HepG2 (cell line): Measurements from ENCODE around the gene STK32B. TPM values are rescaled to one million over a fixed set of nuclear protein-coding genes. Genes with fewer than 3 reads are reported as not detected.
A peak's percentile ranks its signal among the peaks of the same experiment; 100 is the strongest.

Experiments
- GATAD2A ChIP-seq: IDR thresholded peaks from 2 replicates; pipeline ENCODE4 v1.6.1; 2016
- HOXA9 ChIP-seq: sonication (generic); formaldehyde crosslinking; IDR thresholded peaks from 2 replicates; pipeline ENCODE4 v1.8.1; 2022; ENCODE audit warnings: missing genetic modification reagents, mild to moderate bottlenecking, moderate library complexity, borderline replicate concordance
- KLF12 ChIP-seq: sonication (generic); formaldehyde crosslinking; IDR thresholded peaks from 2 replicates; pipeline ENCODE4 v1.4.0; 2020; ENCODE audit warnings: missing genetic modification reagents, borderline replicate concordance
- KMT2B ChIP-seq: IDR thresholded peaks from 2 replicates; pipeline ENCODE4 v1.6.1; 2016; ENCODE audit warnings: missing genetic modification reagents, missing compliant biosample characterization
- NFKB2 ChIP-seq: sonication (generic); formaldehyde crosslinking; IDR thresholded peaks from 2 replicates; pipeline ENCODE4 v1.4.0; 2020; ENCODE audit warnings: missing genetic modification reagents, borderline replicate concordance
- PCBP1 ChIP-seq: fragments of 200-400 bp; formaldehyde crosslinking; IDR thresholded peaks from 2 replicates; pipeline ENCODE4 v1.6.1; 2017; ENCODE audit warnings: mild to moderate bottlenecking, low read depth, low read length, borderline replicate concordance
- PRPF4 ChIP-seq: fragments of 200-400 bp; formaldehyde crosslinking; IDR thresholded peaks from 2 replicates; pipeline ENCODE4 v1.6.1; 2016; ENCODE audit warnings: low read length, low read depth; ENCODE audit not compliant: poor library complexity, severe bottlenecking
- SIN3B ChIP-seq: fragments of 150-350 bp; IDR thresholded peaks from 2 replicates; pipeline ENCODE4 v1.6.1; 2014; ENCODE audit warnings: low read length
- TCF7 ChIP-seq: sonication (generic); IDR thresholded peaks from 2 replicates; pipeline ENCODE4 v1.6.1; 2016; ENCODE audit warnings: antibody characterized with exemption, low read depth
- ZNF160 ChIP-seq: sonication (generic); formaldehyde crosslinking; IDR thresholded peaks from 2 replicates; pipeline ENCODE4 v1.8.0; 2022; ENCODE audit warnings: mild to moderate bottlenecking, inconsistent platforms, missing genetic modification reagents
- ZNF383 ChIP-seq: sonication (generic); formaldehyde crosslinking; IDR thresholded peaks from 2 replicates; pipeline ENCODE4 v1.4.0; 2020; ENCODE audit warnings: missing genetic modification reagents, mild to moderate bottlenecking, borderline replicate concordance
- ZNF644 ChIP-seq: IDR thresholded peaks from 2 replicates; pipeline ENCODE4 v1.6.1; 2016; ENCODE audit warnings: low read depth
- ZNF652 ChIP-seq: IDR thresholded peaks from 2 replicates; pipeline ENCODE4 v1.6.1; 2016; ENCODE audit warnings: low read depth, borderline replicate concordance
- ZNF782 ChIP-seq: sonication (generic); formaldehyde crosslinking; IDR thresholded peaks from 2 replicates; pipeline ENCODE4 v1.4.0; 2020; ENCODE audit warnings: missing genetic modification reagents, mild to moderate bottlenecking, borderline replicate concordance
- ZNF788 ChIP-seq: sonication (generic); formaldehyde crosslinking; IDR thresholded peaks from 2 replicates; pipeline ENCODE4 v1.5.0; 2020; ENCODE audit warnings: mild to moderate bottlenecking, missing genetic modification reagents, borderline replicate concordance
- polyA plus RNA-seq, 8 experiments: library from polyadenylated mRNA; depleted of rRNA in 3 of 8; stranded (reverse) in 7 of 8; unstranded in 1 of 8; fragments of >200 nt; fragmentation: Illumina TruSeq in 4 of 8; extraction: Trizol in 4 of 8; gene quantifications; 2 replicates each; pipeline versions ENCODE4 v1.2.1 to v1.2.3, GENCODE V29; 2011 to 2016; ENCODE audit warnings: low read depth in 4 of 8, missing spikeins in 1 of 8, mixed read lengths in 1 of 8; ENCODE audit not compliant: insufficient read depth in 1 of 8
- total RNA-seq, 5 experiments: library from RNA; depleted of rRNA; stranded (reverse); fragments of >200 nt; fragmentation: Illumina TruSeq; extraction: Trizol; gene quantifications; 2 replicates each; pipeline ENCODE4 v1.2.3, GENCODE V29; 2016; ENCODE audit warnings: low read depth in 1 of 5
- TF ChIP-seq, protein P1 (sequence below): sonication (generic); formaldehyde crosslinking; IDR thresholded peaks from 2 replicates; pipeline ENCODE4 v1.4.0; 2020; ENCODE audit warnings: mild to moderate bottlenecking, missing genetic modification reagents
- TF ChIP-seq, protein P2 (sequence below): sonication (generic); formaldehyde crosslinking; IDR thresholded peaks from 2 replicates; pipeline ENCODE4 v1.5.0; 2020; ENCODE audit warnings: mild to moderate bottlenecking, missing genetic modification reagents
- TF ChIP-seq, protein P3 (sequence below): IDR thresholded peaks from 2 replicates; pipeline ENCODE4 v1.6.1; 2016; ENCODE audit warnings: control low read depth
- TF ChIP-seq, protein P4 (sequence below): sonication (generic); formaldehyde crosslinking; IDR thresholded peaks from 2 replicates; pipeline ENCODE4 v1.8.1; 2023; ENCODE audit warnings: mild to moderate bottlenecking, missing genetic modification reagents, borderline replicate concordance

Gene STK32B
- total and polyA plus RNA-seq, 2 of the 13 experiments (the other 11 are each of a cell fraction or from before 2014, with no cell fraction given) = not detected

DNA sequence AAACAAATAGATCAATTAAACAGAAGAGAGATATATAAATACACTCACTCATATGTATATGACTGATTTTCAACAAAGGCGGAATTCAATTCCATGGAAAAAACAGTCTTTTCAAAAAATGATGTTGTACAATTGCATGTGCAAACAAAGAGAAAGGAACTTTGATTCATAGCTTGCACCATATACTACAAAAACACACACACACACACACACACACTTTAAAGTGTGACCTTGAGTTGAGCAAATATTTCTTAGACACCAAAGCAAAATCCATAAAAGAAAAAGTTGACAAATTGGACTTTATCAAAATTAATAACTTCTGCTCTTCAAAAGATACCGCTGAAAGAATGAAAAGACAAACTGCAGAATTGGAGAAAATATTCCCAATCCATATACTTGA lies 488.3 kb downstream of the STK32B start (continued):
- TF ChIP-seq, protein P1, sequence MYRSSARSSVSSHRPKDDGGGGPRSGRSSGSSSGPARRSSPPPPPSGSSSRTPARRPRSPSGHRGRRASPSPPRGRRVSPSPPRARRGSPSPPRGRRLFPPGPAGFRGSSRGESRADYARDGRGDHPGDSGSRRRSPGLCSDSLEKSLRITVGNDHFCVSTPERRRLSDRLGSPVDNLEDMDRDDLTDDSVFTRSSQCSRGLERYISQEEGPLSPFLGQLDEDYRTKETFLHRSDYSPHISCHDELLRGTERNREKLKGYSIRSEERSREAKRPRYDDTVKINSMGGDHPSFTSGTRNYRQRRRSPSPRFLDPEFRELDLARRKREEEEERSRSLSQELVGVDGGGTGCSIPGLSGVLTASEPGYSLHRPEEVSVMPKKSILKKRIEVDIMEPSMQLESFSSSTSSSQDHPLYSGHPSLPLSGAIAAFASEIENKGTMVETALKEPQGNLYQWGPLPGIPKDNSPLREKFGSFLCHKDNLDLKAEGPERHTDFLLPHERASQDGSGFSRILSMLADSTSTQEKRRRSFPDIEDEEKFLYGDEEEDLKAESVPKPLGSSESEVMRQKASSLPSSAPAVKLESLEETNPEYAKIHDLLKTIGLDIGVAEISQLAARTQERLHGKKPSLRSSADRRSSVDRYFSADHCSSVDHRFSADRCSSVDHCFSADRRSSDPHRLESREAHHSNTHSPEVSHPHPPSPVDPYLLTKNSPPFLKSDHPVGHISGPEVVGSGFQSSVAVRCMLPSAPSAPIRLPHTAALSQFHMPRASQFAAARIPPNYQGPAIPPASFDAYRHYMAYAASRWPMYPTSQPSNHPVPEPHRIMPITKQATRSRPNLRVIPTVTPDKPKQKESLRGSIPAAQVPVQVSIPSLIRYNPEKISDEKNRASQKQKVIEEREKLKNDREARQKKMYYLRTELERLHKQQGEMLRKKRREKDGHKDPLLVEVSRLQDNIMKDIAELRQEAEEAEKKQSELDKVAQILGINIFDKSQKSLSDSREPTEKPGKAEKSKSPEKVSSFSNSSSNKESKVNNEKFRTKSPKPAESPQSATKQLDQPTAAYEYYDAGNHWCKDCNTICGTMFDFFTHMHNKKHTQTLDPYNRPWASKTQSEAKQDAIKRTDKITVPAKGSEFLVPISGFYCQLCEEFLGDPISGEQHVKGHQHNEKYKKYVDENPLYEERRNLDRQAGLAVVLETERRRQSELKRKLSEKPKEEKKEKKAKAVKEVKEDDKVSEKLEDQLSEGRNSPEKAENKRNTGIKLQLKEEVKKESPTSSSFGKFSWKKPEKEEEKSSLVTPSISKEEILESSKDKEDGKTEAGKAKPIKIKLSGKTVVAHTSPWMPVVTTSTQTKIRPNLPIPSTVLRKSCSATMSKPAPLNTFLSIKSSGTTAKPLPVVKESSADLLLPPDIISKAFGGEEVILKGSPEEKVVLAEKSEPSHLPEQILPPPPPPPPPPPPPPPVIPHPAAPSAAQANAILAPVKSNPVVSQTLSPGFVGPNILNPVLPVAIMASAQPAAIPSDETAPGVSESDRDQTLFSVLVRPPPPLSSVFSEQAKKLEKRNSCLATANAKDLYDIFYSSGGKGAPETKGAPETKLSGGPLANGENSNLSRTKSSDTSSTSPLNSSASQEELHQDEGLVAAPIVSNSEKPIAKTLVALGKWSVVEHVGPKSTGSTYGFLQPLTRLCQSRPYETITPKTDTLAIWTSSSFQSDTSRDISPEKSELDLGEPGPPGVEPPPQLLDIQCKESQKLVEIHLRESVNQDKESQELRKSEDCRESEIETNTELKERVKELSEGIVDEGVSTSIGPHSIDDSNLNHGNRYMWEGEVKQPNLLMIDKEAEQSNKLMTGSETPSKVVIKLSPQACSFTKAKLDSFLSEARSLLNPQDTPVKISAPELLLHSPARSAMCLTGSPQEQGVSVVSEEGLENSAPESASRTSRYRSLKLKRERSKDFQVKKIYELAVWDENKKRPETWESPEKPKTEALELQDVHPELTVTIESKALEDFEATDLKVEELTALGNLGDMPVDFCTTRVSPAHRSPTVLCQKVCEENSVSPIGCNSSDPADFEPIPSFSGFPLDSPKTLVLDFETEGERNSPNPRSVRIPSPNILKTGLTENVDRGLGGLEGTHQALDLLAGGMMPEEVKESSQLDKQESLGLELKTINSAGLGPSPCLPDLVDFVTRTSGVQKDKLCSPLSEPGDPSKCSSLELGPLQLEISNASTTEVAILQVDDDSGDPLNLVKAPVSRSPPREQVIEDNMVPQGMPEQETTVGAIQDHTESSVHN (CRISPR knock-in tag) = no peak
- TF ChIP-seq ZNF782 (CRISPR knock-in tag) = no peak
- TF ChIP-seq, protein P2, sequence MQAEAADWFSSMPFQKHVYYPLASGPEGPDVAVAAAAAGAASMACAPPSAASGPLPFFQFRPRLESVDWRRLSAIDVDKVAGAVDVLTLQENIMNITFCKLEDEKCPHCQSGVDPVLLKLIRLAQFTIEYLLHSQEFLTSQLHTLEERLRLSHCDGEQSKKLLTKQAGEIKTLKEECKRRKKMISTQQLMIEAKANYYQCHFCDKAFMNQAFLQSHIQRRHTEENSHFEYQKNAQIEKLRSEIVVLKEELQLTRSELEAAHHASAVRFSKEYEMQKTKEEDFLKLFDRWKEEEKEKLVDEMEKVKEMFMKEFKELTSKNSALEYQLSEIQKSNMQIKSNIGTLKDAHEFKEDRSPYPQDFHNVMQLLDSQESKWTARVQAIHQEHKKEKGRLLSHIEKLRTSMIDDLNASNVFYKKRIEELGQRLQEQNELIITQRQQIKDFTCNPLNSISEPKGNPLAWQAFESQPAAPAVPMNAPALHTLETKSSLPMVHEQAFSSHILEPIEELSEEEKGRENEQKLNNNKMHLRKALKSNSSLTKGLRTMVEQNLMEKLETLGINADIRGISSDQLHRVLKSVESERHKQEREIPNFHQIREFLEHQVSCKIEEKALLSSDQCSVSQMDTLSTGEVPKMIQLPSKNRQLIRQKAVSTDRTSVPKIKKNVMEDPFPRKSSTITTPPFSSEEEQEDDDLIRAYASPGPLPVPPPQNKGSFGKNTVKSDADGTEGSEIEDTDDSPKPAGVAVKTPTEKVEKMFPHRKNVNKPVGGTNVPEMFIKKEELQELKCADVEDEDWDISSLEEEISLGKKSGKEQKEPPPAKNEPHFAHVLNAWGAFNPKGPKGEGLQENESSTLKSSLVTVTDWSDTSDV (CRISPR knock-in tag) = no peak
- no peak for TF ChIP-seq KLF12 (CRISPR knock-in tag)
- TF ChIP-seq HOXA9 (CRISPR knock-in tag) = no peak
- no peak for TF ChIP-seq ZNF160 (CRISPR knock-in tag)
- TF ChIP-seq NFKB2 (CRISPR knock-in tag) = no peak
- no peak for TF ChIP-seq PRPF4
- no peak for TF ChIP-seq ZNF788 (CRISPR knock-in tag)
- no peak for TF ChIP-seq PCBP1
- no peak for TF ChIP-seq KMT2B (CRISPR knock-in tag)
- TF ChIP-seq GATAD2A (CRISPR knock-in tag) = peak; percentile 66
- TF ChIP-seq ZNF644 (CRISPR knock-in tag) = no peak
- TF ChIP-seq ZNF652 (CRISPR knock-in tag) = no peak
- TF ChIP-seq, protein P3, sequence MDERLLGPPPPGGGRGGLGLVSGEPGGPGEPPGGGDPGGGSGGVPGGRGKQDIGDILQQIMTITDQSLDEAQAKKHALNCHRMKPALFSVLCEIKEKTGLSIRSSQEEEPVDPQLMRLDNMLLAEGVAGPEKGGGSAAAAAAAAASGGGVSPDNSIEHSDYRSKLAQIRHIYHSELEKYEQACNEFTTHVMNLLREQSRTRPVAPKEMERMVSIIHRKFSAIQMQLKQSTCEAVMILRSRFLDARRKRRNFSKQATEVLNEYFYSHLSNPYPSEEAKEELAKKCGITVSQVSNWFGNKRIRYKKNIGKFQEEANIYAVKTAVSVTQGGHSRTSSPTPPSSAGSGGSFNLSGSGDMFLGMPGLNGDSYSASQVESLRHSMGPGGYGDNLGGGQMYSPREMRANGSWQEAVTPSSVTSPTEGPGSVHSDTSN (CRISPR knock-in tag) = no peak
- no peak for TF ChIP-seq ZNF383 (CRISPR knock-in tag)
- peak; percentile 78 for TF ChIP-seq TCF7
- TF ChIP-seq, protein P4, sequence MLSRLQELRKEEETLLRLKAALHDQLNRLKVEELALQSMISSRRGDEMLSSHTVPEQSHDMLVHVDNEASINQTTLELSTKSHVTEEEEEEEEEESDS = no peak
- no peak for TF ChIP-seq SIN3B
